Neural cell (in vitro differentiated cells): Measurements from ENCODE around the gene SLC16A3.

Experiments
- CTCF ChIP-seq: fragments of 450-650 bp; IDR thresholded peaks from 2 replicates; pipeline ENCODE4 v1.5.1; 2014; ENCODE audit warnings: antibody characterized with exemption, mild to moderate bottlenecking, moderate library complexity; ENCODE audit not compliant: poor library complexity, severe bottlenecking
- EP300 ChIP-seq: fragments of 450-650 bp; conservative IDR thresholded peaks from 2 replicates; pipeline ENCODE4 v1.6.1; 2014; ENCODE audit warnings: antibody characterized with exemption, mild to moderate bottlenecking, moderate library complexity; ENCODE audit not compliant: poor library complexity, severe bottlenecking
- EZH2 ChIP-seq: fragments of 200-600, 300-800 bp; shearing (Covaris generic), sonication (generic); IDR thresholded peaks from 2 replicates; pipeline ENCODE4 v1.6.1; 2014; ENCODE audit warnings: antibody characterized with exemption, low read length, borderline replicate concordance, mild to moderate bottlenecking; ENCODE audit not compliant: insufficient read depth, poor library complexity, severe bottlenecking
- POLR2AphosphoS5 ChIP-seq: IDR thresholded peaks from 2 replicates; pipeline ENCODE4 v1.6.1; 2012
- TAF1 ChIP-seq: IDR thresholded peaks from 2 replicates; pipeline ENCODE4 v1.6.1; 2012; ENCODE audit warnings: low read depth
- TF ChIP-seq, protein P1 (sequence below): IDR thresholded peaks from 2 replicates; pipeline ENCODE4 v1.6.1; 2012; ENCODE audit warnings: borderline replicate concordance

GRCh38 chr17:82246040-82246364 is 17.2 kb downstream of the SLC16A3 start:
- TF ChIP-seq CTCF (no peak), TAF1 (no peak), EP300 (no peak), POLR2AphosphoS5 (no peak), EZH2 (no peak)
- TF ChIP-seq, protein P1, sequence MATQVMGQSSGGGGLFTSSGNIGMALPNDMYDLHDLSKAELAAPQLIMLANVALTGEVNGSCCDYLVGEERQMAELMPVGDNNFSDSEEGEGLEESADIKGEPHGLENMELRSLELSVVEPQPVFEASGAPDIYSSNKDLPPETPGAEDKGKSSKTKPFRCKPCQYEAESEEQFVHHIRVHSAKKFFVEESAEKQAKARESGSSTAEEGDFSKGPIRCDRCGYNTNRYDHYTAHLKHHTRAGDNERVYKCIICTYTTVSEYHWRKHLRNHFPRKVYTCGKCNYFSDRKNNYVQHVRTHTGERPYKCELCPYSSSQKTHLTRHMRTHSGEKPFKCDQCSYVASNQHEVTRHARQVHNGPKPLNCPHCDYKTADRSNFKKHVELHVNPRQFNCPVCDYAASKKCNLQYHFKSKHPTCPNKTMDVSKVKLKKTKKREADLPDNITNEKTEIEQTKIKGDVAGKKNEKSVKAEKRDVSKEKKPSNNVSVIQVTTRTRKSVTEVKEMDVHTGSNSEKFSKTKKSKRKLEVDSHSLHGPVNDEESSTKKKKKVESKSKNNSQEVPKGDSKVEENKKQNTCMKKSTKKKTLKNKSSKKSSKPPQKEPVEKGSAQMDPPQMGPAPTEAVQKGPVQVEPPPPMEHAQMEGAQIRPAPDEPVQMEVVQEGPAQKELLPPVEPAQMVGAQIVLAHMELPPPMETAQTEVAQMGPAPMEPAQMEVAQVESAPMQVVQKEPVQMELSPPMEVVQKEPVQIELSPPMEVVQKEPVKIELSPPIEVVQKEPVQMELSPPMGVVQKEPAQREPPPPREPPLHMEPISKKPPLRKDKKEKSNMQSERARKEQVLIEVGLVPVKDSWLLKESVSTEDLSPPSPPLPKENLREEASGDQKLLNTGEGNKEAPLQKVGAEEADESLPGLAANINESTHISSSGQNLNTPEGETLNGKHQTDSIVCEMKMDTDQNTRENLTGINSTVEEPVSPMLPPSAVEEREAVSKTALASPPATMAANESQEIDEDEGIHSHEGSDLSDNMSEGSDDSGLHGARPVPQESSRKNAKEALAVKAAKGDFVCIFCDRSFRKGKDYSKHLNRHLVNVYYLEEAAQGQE, result no peak
